ENCODE results near the gene KIF12. TPM values are rescaled to one million over a fixed set of nuclear protein-coding genes. Genes with fewer than 3 reads are reported as not detected.

KIF12 gene
- not detected for polyA plus RNA-seq (ENCODE audit: low read depth in 6 of 6)

DNA sequence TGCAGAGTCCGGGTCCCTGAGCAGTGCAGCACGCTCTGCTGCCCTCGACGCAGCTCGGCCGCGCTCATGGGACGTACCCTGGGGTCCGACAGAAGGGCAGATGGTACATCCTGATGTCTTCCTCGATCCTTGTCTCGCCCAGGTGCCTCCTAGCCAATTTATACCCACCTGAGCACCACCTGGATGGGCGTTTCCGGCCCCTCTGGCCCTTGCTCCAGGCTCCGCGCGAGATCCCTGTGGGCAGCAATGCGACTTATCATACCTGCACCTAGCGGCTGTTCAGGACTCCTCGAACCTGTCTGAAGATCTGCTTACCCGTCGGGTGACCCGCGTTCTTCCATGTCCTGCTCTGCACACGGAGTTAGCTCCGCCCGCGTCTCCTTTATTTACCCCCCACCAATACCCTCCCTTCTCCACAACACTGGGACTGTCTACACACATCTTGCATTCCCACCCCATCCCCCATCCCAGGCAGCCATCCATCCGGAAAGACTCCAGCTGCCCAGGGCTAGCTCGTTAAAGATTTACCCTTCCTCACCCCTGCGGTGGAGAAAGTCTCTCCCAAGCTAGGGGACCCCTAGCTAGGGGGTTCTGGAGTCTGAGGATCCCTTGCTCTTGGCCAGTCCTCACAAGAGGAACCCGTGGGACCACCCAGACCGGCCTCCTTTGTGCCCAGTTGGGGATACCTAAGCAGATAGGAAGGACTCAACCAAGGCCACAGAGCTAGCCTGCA is at the start of gene KIF12:
KIF12 (minus strand) TSS at position 357 of the 733 bp plus-strand sequence; CDS start at position 341, 16 bp downstream.
- H3K9me3 Mint-ChIP-seq, result peaks cover 5 to 15% (median 12%) of the 10 kb centered on the region in 7 donors
- DNase-seq, result no peak
- peak within 1 kb of the TSS in 1 of 6 donors; percentile 56 for H3K27ac Mint-ChIP-seq
- peak within 1 kb of the TSS; percentile 17 to 80 (median 60) for H3K4me3 Mint-ChIP-seq
- ATAC-seq (ENCODE audit: low read depth in 2 of 2), result no peak
- peaks cover 13 to 23% (median 14%) of the 10 kb centered on the region in 3 donors for H3K4me1 Mint-ChIP-seq
- peaks cover 8 to 17% of the 10 kb centered on the region in 2 donors for H3K36me3 Mint-ChIP-seq
- H3K27me3 Mint-ChIP-seq, result peaks cover 24 to 77% (median 61%) of the 10 kb centered on the region in 3 donors

DNA sequence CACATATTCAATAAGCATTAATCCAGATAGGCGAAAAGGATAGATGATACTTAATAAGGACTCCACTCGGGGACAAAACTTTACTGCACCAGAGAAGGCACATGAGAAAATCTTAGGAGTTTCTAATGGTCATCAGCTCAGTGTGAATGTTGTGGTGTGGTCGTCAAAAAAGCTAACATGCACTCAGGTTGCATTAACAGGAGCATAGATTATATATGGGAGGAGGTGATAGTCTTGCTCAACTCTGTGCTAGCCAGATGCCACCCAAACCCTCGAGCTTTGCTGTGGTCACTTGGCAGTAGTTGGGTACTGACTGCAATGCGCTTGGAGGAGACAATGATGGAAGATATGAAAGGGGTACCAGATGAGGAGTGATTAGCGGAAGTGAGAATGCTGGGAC is 47.6 kb upstream of the KIF12 start:
- no peaks in the 10 kb centered on the region for H3K4me1 Mint-ChIP-seq
- no peak overlapping the region for H3K4me3 Mint-ChIP-seq
- H3K27me3 Mint-ChIP-seq, result peaks cover 36 to 61% (median 56%) of the 10 kb centered on the region in 3 donors
- H3K27ac Mint-ChIP-seq, result no peak overlapping the region
- no peak for ATAC-seq (ENCODE audit: low read depth in 2 of 2)
- DNase-seq, result no peak
- no peaks in the 10 kb centered on the region for H3K36me3 Mint-ChIP-seq
- peaks cover 0 to 1% (median 0%) of the 10 kb centered on the region in 7 donors for H3K9me3 Mint-ChIP-seq

DNA sequence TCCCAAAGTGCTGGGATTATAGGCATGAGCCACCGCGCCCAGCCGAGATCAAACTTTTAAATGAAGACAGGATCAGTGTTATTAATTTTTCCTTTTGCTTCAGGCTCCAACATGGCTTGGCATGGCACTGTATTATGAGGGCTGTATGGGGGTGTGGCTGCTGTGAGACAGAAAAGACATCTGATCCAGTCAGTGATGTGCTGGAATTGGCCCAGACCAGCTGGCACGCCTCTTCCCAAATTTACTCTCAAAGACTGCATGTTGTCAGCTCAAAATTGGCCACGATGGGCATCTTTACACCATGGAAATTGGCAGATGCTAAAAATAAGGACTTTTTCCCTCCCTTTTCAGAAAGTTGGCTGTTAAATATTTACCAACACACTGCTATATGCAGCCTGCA is 44.1 kb upstream of the KIF12 start:
- H3K27me3 Mint-ChIP-seq, result peaks cover 26 to 41% (median 40%) of the 10 kb centered on the region in 3 donors
- no peak for ATAC-seq (ENCODE audit: low read depth in 2 of 2)
- no peak overlapping the region for H3K4me3 Mint-ChIP-seq
- no peaks in the 10 kb centered on the region for H3K4me1 Mint-ChIP-seq
- no peak for DNase-seq
- H3K9me3 Mint-ChIP-seq, result peaks cover 0 to 1% (median 0%) of the 10 kb centered on the region in 7 donors
- no peak overlapping the region for H3K27ac Mint-ChIP-seq
- no peaks in the 10 kb centered on the region for H3K36me3 Mint-ChIP-seq

DNA sequence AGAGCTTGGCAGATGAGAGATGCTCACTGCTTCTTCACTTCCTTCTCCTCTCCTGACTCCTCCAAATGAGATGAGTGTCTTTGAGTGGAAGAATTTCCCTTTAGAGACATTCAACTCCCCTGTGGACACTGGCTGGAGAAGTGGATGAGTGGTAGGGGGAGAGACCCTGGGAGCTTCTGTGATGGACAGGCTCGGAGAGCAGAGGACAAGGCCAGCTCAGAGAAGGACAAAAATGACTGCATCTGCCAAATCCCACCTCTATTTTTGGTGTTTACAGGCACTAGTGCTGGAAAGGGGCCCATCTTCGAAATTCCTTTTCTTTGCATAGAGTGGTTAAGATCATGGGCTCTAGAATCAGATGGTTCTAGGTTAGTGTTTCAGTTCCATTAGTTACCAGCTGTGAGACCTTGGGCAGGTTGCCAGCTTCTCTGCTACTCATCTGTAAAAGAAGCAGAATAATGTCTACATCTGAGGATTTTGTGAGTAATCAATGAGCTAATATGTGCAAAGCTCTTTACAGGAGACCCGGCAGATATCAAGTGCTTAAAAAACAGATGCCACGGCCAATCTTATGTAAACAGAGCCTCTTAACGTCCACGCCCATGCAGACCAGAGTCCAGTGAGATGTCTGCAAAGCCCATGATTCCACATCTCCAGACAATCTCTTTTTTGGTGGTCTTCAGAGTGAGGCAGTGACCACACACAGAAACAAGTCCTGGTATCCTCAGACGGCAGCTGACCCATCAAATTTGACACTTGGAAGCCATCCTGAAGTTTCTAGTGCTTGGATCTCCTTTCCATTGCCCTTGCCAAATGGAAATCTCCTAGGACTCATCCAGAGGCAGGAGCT is 42.7 kb upstream of the KIF12 start:
- Mint-ChIP-seq H3K27ac (no peak overlapping the region), H3K36me3 (no peaks in the 10 kb centered on the region), H3K27me3 (peaks cover 22 to 48% (median 48%) of the 10 kb centered on the region in 3 donors), H3K4me1 (no peaks in the 10 kb centered on the region), H3K4me3 (no peak overlapping the region), H3K9me3 (no peaks in the 10 kb centered on the region)
- DNase-seq (no peak), ATAC-seq (ENCODE audit: low read depth in 2 of 2) (no peak)

DNA sequence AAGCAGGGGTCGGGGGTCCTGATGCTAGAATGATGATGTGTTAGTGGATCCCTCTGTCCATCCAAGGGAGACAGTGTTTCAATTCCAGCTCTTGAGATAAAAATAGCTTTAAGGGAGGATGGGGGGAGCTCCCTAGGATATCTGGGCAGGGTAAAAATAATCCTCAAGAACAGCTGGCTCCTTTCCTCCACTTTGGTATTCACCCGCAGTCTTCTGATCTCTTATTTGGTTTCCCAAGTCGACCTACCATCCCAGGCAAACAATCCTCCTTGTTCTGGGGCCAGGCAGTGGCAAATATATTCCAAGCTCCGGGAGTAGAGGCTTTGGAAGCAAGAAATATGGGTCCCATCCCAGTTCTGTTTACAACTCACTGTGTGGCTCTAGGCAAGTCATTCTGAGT is 41.8 kb upstream of the KIF12 start:
- DNase-seq (no peak), ATAC-seq (ENCODE audit: low read depth in 2 of 2) (no peak)
- H3K27me3 Mint-ChIP-seq, result peaks cover 22 to 44% (median 40%) of the 10 kb centered on the region in 3 donors
- H3K36me3 Mint-ChIP-seq, result no peaks in the 10 kb centered on the region
- H3K27ac Mint-ChIP-seq, result peak overlapping the region in 1 of 6 donors; percentile 17
- H3K4me3 Mint-ChIP-seq, result no peak overlapping the region
- no peaks in the 10 kb centered on the region for H3K4me1 Mint-ChIP-seq
- no peaks in the 10 kb centered on the region for H3K9me3 Mint-ChIP-seq

DNA sequence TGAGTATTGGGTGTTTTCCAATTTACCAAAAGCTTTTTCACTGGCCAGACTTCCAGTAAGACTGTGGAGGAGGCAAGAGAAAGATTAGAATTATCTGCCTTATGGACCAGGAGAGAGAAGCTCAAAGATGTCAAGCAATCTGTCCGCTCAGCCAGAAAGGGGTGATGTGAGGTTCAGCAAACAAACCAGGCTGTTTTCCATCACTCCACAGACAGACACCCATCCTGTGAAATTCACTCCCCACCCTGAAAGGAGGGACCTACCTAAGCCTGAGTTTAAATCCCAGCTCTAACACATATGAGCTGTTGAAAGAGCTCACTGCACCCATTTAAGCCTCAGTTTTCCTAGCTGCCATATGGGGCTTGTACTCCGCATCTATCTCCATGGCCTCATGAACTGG is 41.3 kb upstream of the KIF12 start:
- DNase-seq (no peak), ATAC-seq (ENCODE audit: low read depth in 2 of 2) (no peak)
- Mint-ChIP-seq H3K4me1 (no peaks in the 10 kb centered on the region), H3K9me3 (no peaks in the 10 kb centered on the region), H3K27ac (peak overlapping the region in 1 of 6 donors; percentile 17), H3K4me3 (no peak overlapping the region), H3K36me3 (no peaks in the 10 kb centered on the region), H3K27me3 (peaks cover 25 to 48% (median 44%) of the 10 kb centered on the region in 3 donors)

DNA sequence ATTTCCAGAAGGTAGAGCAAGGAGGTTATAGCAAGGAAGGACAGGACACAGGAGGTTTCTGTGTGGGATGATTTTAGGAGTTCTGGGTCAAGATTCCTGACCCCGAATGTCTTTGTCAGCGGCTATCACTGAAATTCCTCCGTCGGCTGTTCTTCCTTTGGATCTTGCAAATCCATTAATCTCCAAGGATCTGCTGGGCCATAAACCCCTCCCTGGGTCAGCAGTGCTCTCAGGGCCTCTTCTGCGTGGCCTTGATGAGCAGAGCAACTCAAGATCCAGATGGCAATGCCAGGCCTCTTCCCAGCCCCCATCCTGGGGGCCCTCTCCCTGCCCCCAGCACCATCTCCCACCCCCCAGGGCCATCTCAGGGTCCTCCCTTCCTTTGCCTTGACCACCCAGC is 40.0 kb upstream of the KIF12 start:
- no peak overlapping the region for H3K27ac Mint-ChIP-seq

DNA sequence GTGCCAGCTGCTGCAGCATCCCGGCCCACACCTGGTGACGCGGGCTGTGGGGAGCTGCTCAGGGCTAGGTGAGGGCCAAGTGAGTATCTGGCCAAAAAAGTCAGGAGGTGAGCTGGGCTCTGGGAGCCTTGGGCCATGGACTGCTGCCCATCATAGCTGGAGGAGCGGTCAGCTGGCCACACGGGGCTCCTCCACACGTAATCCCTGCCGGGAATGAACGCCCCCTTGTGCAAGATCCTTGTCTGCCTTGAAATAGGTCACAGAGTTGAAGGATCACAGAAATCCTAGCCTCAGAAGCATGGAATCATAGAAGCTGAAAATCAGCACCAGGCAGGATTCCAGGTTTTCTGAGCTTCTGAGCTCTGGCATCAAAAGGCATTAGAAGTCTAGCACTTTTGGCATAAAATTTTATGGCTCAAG is 39.5 kb upstream of the KIF12 start:
- Mint-ChIP-seq H3K4me1 (no peaks in the 10 kb centered on the region), H3K9me3 (no peaks in the 10 kb centered on the region), H3K4me3 (no peak overlapping the region), H3K27ac (no peak overlapping the region), H3K36me3 (no peaks in the 10 kb centered on the region), H3K27me3 (peaks cover 33 to 53% (median 44%) of the 10 kb centered on the region in 3 donors)
- DNase-seq (no peak), ATAC-seq (ENCODE audit: low read depth in 2 of 2) (no peak)

More for the DNA sequence above, 40.0 kb upstream of the KIF12 start:
- Mint-ChIP-seq H3K27me3 (peaks cover 29 to 53% (median 47%) of the 10 kb centered on the region in 3 donors), H3K4me3 (no peak overlapping the region), H3K4me1 (no peaks in the 10 kb centered on the region), H3K36me3 (no peaks in the 10 kb centered on the region), H3K9me3 (no peaks in the 10 kb centered on the region)
- no peak for DNase-seq
- no peak for ATAC-seq (ENCODE audit: low read depth in 2 of 2)

DNA sequence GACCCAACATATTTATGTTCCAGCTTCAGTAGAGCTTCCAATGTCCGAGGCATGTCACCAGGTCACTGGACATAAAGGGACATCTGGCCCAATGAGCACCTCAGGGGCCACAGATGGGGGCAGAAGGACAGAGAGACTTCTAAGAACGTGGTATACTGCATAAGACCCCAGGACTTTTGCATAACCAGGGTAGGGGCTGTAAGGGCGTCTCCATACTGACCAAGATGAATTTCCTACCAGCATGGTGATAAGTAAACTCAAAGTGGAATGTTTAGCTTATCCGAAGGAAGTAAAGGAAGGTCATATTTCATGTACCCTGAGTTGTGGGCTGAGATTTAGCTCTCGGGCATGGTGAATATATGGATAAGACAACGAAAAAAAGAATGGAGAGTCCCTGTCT is 38.7 kb upstream of the KIF12 start:
- DNase-seq (no peak), ATAC-seq (ENCODE audit: low read depth in 2 of 2) (no peak)
- Mint-ChIP-seq H3K9me3 (no peaks in the 10 kb centered on the region), H3K4me3 (no peak overlapping the region), H3K27me3 (peaks cover 33 to 54% (median 39%) of the 10 kb centered on the region in 3 donors), H3K4me1 (no peaks in the 10 kb centered on the region), H3K36me3 (no peaks in the 10 kb centered on the region), H3K27ac (no peak overlapping the region)

DNA sequence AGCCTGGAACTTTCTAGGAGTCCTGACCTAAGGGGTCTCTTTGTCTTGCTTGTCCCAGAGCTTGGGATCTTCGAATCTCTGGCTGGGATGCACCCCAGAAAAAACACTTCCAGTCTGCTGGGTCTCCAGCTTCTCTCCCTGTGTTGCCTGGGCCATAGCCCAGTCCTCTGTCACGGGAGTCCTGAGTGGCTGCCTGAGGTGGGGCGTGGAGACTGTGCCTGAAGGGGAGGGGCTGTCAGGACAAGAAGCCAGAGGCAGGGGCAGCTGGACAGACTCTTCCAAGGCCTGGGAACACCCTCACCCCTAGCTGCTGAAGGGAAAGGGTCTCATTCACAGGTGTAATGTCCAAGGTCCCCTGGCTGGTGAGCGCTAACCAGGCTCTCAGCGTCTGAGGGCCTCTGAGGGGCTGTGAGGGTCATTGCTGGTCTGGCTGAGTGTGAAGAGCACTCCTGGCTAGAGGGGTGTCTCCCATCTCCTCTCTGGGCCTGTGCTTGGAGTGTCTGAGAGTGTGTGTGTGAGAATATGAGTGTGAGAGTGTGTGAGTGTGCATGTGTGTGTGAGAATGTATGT is 35.8 kb upstream of the KIF12 start:
- Mint-ChIP-seq H3K27ac (no peak overlapping the region), H3K36me3 (no peaks in the 10 kb centered on the region), H3K4me3 (no peak overlapping the region), H3K4me1 (no peaks in the 10 kb centered on the region), H3K9me3 (no peaks in the 10 kb centered on the region), H3K27me3 (peaks cover 21 to 48% (median 30%) of the 10 kb centered on the region in 3 donors)
- DNase-seq, result no peak
- ATAC-seq (ENCODE audit: low read depth in 2 of 2), result no peak

DNA sequence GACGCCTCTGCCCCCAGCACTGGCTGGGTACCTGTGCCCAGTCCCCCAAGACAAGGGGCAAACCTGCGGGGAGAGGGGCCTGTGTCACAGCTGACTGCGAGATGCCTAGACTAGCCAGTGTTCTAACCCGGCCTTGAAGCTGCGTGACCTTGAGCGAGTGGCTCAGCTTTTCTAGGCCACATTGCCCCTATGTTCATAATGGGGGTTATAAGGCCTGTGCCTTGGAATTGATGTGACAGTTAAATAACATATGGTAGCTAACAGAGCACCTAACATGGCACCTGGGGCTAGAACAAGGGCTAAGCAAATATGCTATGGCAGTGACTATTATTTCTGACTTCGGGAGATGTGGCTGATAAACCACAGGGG is 33.4 kb upstream of the KIF12 start:
- ATAC-seq (ENCODE audit: low read depth in 2 of 2), result no peak
- H3K4me1 Mint-ChIP-seq, result no peaks in the 10 kb centered on the region

DNA sequence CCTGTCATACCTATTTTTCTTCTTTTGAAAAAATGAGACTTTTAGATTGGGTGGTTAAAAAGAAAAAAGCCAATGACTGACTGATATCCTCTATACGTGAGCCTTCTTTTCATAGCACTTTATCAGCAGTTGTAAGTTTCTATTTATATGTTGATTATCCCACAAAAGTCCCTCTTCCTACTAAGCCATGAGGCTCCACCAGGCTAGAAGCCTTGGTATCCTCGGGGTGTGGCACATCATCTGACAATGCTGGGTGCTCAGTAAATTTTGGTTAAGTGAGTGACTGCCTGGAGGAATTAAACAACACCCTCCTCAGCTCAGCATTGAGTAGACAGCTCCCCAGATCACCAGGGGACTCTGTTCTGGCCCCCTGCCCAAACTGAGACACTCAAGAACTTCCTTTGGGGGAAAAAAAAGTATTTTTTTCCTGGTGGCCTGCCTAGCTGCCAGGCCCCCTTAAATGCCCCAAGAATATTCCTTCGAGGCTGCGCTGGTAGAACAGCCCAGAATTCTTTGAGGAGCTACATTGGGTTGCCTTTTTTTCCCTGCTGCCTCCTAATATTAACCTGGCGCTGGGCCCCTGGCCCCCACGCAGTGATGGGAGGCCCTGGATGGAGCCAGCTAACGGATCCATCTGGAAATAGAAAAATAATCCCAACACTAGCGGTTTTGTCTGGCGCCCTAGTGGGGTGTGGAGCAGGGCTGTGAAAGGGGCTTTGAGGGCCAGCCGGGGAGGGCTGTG is 32.9 kb upstream of the KIF12 start:
- ATAC-seq (ENCODE audit: low read depth in 2 of 2) (no peak), DNase-seq (no peak)
- no peak overlapping the region for H3K27ac Mint-ChIP-seq
- no peaks in the 10 kb centered on the region for H3K4me1 Mint-ChIP-seq
- no peak overlapping the region for H3K4me3 Mint-ChIP-seq
- H3K36me3 Mint-ChIP-seq, result peaks cover 12 to 14% of the 10 kb centered on the region in 2 donors
- peaks cover 41 to 64% (median 42%) of the 10 kb centered on the region in 3 donors for H3K27me3 Mint-ChIP-seq
- H3K9me3 Mint-ChIP-seq, result peaks cover 5 to 22% (median 10%) of the 10 kb centered on the region in 7 donors

More for the DNA sequence above, 33.4 kb upstream of the KIF12 start:
- peaks cover 8 to 10% of the 10 kb centered on the region in 2 donors for H3K36me3 Mint-ChIP-seq
- H3K27ac Mint-ChIP-seq, result no peak overlapping the region
- peaks cover 3 to 16% (median 5%) of the 10 kb centered on the region in 7 donors for H3K9me3 Mint-ChIP-seq
- DNase-seq, result no peak
- H3K4me3 Mint-ChIP-seq, result no peak overlapping the region
- peaks cover 36 to 64% (median 42%) of the 10 kb centered on the region in 3 donors for H3K27me3 Mint-ChIP-seq
